OCI-LY3 (cell line): Measurements from ENCODE around the gene THOC5.

ENCODE experiments used
- H2AFZ ChIP-seq: fragments of 200-600, 300-600 bp; shearing (Covaris generic); 2 replicates; pipeline ENCODE4 v1.6.0; 2014; ENCODE audit warnings: antibody characterized with exemption, low read depth, low read length
- H3K27ac ChIP-seq: fragments of 200-600, 300-600 bp; sonication (generic); 2 replicates; pipeline ENCODE4 v1.5.1; 2014; ENCODE audit warnings: mild to moderate bottlenecking, low read length, moderate library complexity, mixed read lengths
- H3K27me3 ChIP-seq: fragments of 200-600, 300-600 bp; sonication (generic); 2 replicates; pipeline ENCODE4 v1.6.1; 2014; ENCODE audit warnings: low read depth, low read length, mixed read lengths
- H3K36me3 ChIP-seq: fragments of 200-600, 300-600 bp; sonication (generic); replicated peaks from 2 replicates; pipeline ENCODE3; 2014; ENCODE audit warnings: low read depth, low read length, mixed read lengths
- H3K4me1 ChIP-seq: fragments of 300-600, 200-600 bp; sonication (generic); 2 replicates; pipeline ENCODE4 v1.6.1; 2014; ENCODE audit warnings: low read length, mixed read lengths
- H3K4me2 ChIP-seq: fragments of 200-600, 300-600 bp; sonication (generic); 2 replicates; pipeline ENCODE4 v1.6.1; 2014; ENCODE audit warnings: low read length, mixed read lengths
- H3K4me3 ChIP-seq: fragments of 300-600, 200-600 bp; sonication (generic); 2 replicates; pipeline ENCODE4 v1.5.1; 2014; ENCODE audit warnings: antibody characterized with exemption, mild to moderate bottlenecking, low read length, moderate library complexity
- H3K79me2 ChIP-seq: fragments of 300-600, 200-600 bp; shearing (Covaris generic); 2 replicates; pipeline ENCODE4 v1.6.1; 2014; ENCODE audit warnings: mild to moderate bottlenecking, low read length, mixed read lengths
- H3K9ac ChIP-seq: fragments of 300-600, 200-600 bp; shearing (Covaris generic); 2 replicates; pipeline ENCODE4 v1.6.0; 2014; ENCODE audit warnings: mild to moderate bottlenecking, low read length, moderate library complexity
- H3K9me3 ChIP-seq: fragments of 200-600, 300-600 bp; shearing (Covaris generic); 2 replicates; pipeline ENCODE4 v1.6.1; 2014; ENCODE audit warnings: low read length, mixed read lengths; ENCODE audit not compliant: insufficient read depth
- H4K20me1 ChIP-seq: fragments of 200-600, 300-600 bp; sonication (generic); 2 replicates; pipeline ENCODE4 v1.6.1; 2016; ENCODE audit warnings: low read length, mixed read lengths; ENCODE audit not compliant: insufficient read depth
- EZH2phosphoT487 ChIP-seq: fragments of 200-600 bp; shearing (Covaris generic); IDR thresholded peaks from 2 replicates; pipeline ENCODE4 v1.6.1; 2018; ENCODE audit warnings: antibody characterized with exemption, mixed run types, low read depth
- TF ChIP-seq, protein P1 (sequence below): fragments of 200-600, 300-600 bp; sonication (generic); IDR thresholded peaks from 2 replicates; pipeline ENCODE4 v1.5.1; 2014; ENCODE audit warnings: antibody characterized with exemption, low read length, low read depth

THOC5 gene

DNA sequence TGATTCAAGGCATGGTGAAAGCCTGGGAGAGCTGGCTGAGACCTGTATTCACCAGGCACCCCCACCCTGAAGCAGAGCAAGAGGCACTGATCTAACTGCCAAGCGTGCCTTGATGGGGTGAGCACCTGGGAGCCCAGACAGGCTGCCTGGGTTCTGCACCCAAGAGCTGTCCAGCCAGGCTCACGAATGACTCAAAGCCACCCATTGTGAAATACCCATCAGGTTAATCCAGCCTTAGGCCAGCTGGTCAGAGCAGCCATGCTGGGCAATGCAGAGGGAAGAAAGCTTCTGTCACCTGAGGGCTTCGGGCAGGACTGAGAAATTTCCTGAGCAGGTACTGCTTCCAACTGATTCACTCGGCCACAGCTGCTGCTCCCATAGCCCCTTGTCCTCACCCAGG, 22.1 kb downstream of the THOC5 start:
- TF ChIP-seq, protein P1, sequence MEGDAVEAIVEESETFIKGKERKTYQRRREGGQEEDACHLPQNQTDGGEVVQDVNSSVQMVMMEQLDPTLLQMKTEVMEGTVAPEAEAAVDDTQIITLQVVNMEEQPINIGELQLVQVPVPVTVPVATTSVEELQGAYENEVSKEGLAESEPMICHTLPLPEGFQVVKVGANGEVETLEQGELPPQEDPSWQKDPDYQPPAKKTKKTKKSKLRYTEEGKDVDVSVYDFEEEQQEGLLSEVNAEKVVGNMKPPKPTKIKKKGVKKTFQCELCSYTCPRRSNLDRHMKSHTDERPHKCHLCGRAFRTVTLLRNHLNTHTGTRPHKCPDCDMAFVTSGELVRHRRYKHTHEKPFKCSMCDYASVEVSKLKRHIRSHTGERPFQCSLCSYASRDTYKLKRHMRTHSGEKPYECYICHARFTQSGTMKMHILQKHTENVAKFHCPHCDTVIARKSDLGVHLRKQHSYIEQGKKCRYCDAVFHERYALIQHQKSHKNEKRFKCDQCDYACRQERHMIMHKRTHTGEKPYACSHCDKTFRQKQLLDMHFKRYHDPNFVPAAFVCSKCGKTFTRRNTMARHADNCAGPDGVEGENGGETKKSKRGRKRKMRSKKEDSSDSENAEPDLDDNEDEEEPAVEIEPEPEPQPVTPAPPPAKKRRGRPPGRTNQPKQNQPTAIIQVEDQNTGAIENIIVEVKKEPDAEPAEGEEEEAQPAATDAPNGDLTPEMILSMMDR, result no peak
- no peak for TF ChIP-seq EZH2phosphoT487
- Histone ChIP-seq H3K4me2 (no peak overlapping the region), H3K4me3 (no peak overlapping the region), H3K9me3 (no peaks in the 10 kb centered on the region), H3K36me3 (peaks cover 73% of the 10 kb centered on the region), H4K20me1 (no peaks in the 10 kb centered on the region), H2AFZ (no peak overlapping the region), H3K27me3 (no peaks in the 10 kb centered on the region), H3K9ac (no peak overlapping the region), H3K27ac (no peak overlapping the region), H3K4me1 (peaks cover 30% of the 10 kb centered on the region), H3K79me2 (no peaks in the 10 kb centered on the region)

DNA sequence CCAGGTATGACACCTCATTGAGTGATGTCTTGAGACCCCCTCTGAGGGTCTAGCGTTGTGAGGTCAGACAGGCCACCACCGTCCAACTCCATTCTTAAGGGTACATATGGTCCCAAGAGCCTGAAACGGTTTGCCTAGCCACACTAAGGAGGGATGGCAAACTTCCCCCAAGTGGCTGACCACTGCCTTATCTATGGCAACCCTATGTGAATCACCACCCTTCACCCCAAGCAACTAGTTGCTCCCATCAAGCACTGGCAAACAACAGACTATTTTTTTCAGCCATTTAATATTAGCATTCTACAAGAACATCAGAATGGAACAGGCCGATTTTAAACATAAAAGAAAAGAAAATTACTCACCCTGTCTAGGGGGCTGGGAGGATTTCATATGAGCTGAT, 22.8 kb downstream of the THOC5 start:
- H3K4me1 ChIP-seq, result peaks cover 36% of the 10 kb centered on the region
- no peak overlapping the region for H3K9ac ChIP-seq
- no peaks in the 10 kb centered on the region for H4K20me1 ChIP-seq
- TF ChIP-seq, protein P1, result no peak
- no peak for TF ChIP-seq EZH2phosphoT487
- H3K27ac ChIP-seq, result no peak overlapping the region
- H3K79me2 ChIP-seq, result no peaks in the 10 kb centered on the region
- H3K27me3 ChIP-seq, result no peaks in the 10 kb centered on the region
- H3K4me2 ChIP-seq, result no peak overlapping the region
- no peak overlapping the region for H3K4me3 ChIP-seq
- no peaks in the 10 kb centered on the region for H3K9me3 ChIP-seq
- H3K36me3 ChIP-seq, result peaks cover 70% of the 10 kb centered on the region
- H2AFZ ChIP-seq, result no peak overlapping the region

DNA sequence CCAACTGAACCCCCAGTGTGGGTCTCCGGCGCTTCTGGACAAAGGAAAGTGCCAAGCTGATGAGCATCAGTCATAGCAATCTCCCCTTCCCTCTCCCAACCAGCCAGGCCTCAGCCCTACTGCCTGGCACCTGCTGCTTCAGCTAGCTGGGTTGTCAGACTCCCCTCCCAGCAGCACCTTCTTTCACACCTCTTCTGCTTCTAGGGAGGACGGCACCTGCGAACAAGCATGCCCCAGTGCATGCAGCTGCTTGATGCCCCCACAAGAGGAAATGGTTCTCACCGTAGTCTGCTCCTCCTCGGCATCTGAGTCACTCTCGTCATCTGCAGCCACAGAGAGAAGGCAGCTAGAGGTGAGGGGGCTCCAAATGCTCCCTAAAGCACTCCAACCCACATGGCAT, 25.4 kb downstream of the THOC5 start:
- no peaks in the 10 kb centered on the region for H3K27me3 ChIP-seq
- peak overlapping the region; percentile 41 for H3K27ac ChIP-seq
- peaks cover 73% of the 10 kb centered on the region for H3K36me3 ChIP-seq
- H3K9me3 ChIP-seq, result no peaks in the 10 kb centered on the region
- H3K4me2 ChIP-seq, result peak overlapping the region; percentile 27
- TF ChIP-seq EZH2phosphoT487, result no peak
- TF ChIP-seq, protein P1, result no peak
- H3K4me1 ChIP-seq, result peaks cover 42% of the 10 kb centered on the region
- H3K4me3 ChIP-seq, result no peak overlapping the region
- no peaks in the 10 kb centered on the region for H3K79me2 ChIP-seq
- H2AFZ ChIP-seq, result no peak overlapping the region
- no peak overlapping the region for H3K9ac ChIP-seq
- H4K20me1 ChIP-seq, result no peaks in the 10 kb centered on the region

DNA sequence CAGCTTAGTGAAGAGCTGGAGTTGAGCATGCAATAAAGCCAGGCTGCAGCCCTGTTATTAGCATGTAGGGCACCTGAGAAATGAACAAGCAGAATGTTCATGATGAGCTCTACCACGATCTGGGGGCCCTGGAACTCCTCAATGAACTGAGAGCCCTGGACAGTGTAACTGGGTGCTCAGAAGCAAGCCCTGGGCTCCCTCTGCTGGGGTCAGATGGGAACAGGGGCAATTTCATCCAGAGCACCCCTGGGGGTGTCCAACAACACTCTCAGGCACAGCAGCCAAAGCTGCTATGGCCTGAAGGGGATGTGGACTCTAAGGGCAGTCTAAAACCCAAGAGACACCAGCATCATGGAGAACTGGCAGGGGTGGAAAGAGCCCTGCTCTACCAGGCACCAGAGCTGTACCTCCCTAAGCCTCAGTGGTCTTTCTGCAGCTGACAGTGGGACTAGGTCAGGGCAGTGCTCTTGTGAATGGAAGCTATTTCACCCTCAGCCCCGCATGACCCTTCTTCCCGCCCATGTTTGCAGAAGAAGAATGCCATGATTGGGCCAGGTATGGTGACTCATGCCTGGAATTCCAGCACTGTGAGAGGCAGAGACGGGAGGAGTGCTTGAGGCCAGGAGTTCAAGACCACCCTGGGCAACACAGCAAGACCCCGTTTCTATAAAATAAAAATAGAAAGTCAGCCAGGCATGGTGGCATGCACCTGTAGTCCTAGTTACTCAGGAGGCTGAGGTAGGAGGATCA, 28.9 kb downstream of the THOC5 start:
- Histone ChIP-seq H3K27ac (no peak overlapping the region), H3K79me2 (no peaks in the 10 kb centered on the region), H3K4me2 (no peak overlapping the region), H3K9me3 (no peaks in the 10 kb centered on the region), H3K36me3 (peaks cover 67% of the 10 kb centered on the region), H3K4me1 (peaks cover 41% of the 10 kb centered on the region), H3K9ac (no peak overlapping the region), H2AFZ (no peak overlapping the region), H4K20me1 (no peaks in the 10 kb centered on the region), H3K4me3 (no peak overlapping the region), H3K27me3 (no peaks in the 10 kb centered on the region)
- no peak for TF ChIP-seq EZH2phosphoT487
- TF ChIP-seq, protein P1, result peak; percentile 73
